H1 (cell line): ENCODE measurements around the gene NEURL1. TPM values are rescaled to one million over a fixed set of nuclear protein-coding genes. Genes with fewer than 3 reads are reported as not detected.

ENCODE experiments used
- CBX8 ChIP-seq: fragments of 300-800, 300-1000 bp; sonication (generic); IDR thresholded peaks from 2 replicates; pipeline ENCODE4 v1.7.1; 2016; ENCODE audit warnings: low read depth, low read length, borderline replicate concordance
- CHD1 ChIP-seq: IDR thresholded peaks from 2 replicates; pipeline ENCODE4 v1.6.1; 2012; ENCODE audit warnings: low read depth, low read length, improper control_type of control experiment
- CREB1 ChIP-seq: IDR thresholded peaks from 2 replicates; pipeline ENCODE4 v1.6.1; 2012; ENCODE audit warnings: inconsistent platforms
- NRF1 ChIP-seq: IDR thresholded peaks from 2 replicates; pipeline ENCODE4 v1.6.1; 2011; ENCODE audit warnings: mild to moderate bottlenecking, low read depth, low read length, improper control_type of control experiment
- polyA plus RNA-seq, 7 experiments: library from polyadenylated mRNA; depleted of rRNA in 3 of 7; stranded (reverse) in 5 of 7; unstranded in 2 of 7; fragments of >200 nt in 5 of 7; fragments of 200-250 nt in 2 of 7; gene quantifications; 1 replicate in 5 of 7; 2 replicates in 1 of 7; 4 replicates in 1 of 7; pipeline versions ENCODE4 v1.2.1 to v1.2.3, GENCODE V29; 2011 to 2013; ENCODE audit warnings: missing spikeins in 2 of 7, mixed read lengths in 2 of 7
- total RNA-seq: library from RNA; stranded (reverse); fragmentation: NEBNext Ultra II Directional; extraction: Animal tissue kit (Norgen Biotek cat#: 25700); gene quantifications from 2 replicates; pipeline ENCODE4 v1.2.1, GENCODE V29; 2021
- TF ChIP-seq, protein P1 (sequence below): IDR thresholded peaks from 2 replicates; pipeline ENCODE4 v1.6.1; 2011; ENCODE audit warnings: low read depth, mild to moderate bottlenecking, low read length; ENCODE audit not compliant: insufficient read depth
- TF ChIP-seq, protein P2 (sequence below): fragments of 300-600 bp; sonication (generic); IDR thresholded peaks from 2 replicates; pipeline ENCODE4 v1.7.1; 2012; ENCODE audit warnings: low read length, moderate library complexity, mild to moderate bottlenecking, inconsistent platforms; ENCODE audit not compliant: insufficient replicate concordance

The NEURL1 gene
- total and polyA plus RNA-seq, 2 of the 8 experiments (the other 6 are each of a cell fraction or from before 2014, with no cell fraction given): 0.54 to 0.58 TPM

DNA sequence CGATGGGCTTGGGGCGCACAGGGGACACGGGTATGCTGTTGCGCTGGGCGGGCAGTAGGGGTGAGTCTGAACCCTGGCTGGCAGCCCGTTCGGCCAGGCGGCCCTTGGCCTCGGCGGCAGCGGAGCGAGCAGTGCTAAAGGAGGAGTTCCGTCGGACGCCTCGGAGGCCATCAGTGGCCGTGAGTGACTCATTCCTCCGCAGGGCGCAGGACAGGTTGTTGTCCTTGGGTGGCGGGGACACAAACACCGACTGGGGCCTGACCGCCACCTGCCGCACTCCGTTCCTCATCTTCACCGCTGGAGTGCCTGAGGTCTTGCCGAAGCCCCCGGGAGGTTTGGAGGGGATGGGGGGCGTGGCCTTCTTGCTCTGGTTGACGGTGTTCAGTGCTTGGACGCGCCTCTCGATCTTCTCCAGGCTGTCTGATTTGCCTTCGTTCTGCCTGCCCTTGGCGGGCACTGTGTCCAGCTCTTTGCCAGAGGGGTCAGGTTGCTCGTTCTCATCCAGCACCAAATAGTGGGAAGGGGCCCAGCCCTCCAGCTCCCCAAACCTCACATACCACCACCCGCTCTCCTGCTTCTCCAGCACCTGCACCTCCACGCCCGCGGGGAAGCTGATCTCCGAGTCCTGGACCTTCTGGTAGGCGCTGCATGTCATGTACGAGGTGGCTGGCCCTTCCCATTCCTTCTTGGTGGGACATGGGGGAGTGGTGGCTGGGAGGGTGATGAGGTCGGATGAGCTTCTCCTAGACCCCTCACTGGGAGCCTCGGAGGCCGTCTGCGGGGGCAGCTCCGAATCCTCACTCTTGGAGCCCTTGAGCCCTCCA lies 108.7 kb downstream of the NEURL1 start (continued):
- TF ChIP-seq NRF1 (no peak), CREB1 (no peak), CHD1 (no peak), CBX8 (no peak)
- TF ChIP-seq, protein P1, sequence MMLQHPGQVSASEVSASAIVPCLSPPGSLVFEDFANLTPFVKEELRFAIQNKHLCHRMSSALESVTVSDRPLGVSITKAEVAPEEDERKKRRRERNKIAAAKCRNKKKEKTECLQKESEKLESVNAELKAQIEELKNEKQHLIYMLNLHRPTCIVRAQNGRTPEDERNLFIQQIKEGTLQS: no peak
- TF ChIP-seq, protein P2, sequence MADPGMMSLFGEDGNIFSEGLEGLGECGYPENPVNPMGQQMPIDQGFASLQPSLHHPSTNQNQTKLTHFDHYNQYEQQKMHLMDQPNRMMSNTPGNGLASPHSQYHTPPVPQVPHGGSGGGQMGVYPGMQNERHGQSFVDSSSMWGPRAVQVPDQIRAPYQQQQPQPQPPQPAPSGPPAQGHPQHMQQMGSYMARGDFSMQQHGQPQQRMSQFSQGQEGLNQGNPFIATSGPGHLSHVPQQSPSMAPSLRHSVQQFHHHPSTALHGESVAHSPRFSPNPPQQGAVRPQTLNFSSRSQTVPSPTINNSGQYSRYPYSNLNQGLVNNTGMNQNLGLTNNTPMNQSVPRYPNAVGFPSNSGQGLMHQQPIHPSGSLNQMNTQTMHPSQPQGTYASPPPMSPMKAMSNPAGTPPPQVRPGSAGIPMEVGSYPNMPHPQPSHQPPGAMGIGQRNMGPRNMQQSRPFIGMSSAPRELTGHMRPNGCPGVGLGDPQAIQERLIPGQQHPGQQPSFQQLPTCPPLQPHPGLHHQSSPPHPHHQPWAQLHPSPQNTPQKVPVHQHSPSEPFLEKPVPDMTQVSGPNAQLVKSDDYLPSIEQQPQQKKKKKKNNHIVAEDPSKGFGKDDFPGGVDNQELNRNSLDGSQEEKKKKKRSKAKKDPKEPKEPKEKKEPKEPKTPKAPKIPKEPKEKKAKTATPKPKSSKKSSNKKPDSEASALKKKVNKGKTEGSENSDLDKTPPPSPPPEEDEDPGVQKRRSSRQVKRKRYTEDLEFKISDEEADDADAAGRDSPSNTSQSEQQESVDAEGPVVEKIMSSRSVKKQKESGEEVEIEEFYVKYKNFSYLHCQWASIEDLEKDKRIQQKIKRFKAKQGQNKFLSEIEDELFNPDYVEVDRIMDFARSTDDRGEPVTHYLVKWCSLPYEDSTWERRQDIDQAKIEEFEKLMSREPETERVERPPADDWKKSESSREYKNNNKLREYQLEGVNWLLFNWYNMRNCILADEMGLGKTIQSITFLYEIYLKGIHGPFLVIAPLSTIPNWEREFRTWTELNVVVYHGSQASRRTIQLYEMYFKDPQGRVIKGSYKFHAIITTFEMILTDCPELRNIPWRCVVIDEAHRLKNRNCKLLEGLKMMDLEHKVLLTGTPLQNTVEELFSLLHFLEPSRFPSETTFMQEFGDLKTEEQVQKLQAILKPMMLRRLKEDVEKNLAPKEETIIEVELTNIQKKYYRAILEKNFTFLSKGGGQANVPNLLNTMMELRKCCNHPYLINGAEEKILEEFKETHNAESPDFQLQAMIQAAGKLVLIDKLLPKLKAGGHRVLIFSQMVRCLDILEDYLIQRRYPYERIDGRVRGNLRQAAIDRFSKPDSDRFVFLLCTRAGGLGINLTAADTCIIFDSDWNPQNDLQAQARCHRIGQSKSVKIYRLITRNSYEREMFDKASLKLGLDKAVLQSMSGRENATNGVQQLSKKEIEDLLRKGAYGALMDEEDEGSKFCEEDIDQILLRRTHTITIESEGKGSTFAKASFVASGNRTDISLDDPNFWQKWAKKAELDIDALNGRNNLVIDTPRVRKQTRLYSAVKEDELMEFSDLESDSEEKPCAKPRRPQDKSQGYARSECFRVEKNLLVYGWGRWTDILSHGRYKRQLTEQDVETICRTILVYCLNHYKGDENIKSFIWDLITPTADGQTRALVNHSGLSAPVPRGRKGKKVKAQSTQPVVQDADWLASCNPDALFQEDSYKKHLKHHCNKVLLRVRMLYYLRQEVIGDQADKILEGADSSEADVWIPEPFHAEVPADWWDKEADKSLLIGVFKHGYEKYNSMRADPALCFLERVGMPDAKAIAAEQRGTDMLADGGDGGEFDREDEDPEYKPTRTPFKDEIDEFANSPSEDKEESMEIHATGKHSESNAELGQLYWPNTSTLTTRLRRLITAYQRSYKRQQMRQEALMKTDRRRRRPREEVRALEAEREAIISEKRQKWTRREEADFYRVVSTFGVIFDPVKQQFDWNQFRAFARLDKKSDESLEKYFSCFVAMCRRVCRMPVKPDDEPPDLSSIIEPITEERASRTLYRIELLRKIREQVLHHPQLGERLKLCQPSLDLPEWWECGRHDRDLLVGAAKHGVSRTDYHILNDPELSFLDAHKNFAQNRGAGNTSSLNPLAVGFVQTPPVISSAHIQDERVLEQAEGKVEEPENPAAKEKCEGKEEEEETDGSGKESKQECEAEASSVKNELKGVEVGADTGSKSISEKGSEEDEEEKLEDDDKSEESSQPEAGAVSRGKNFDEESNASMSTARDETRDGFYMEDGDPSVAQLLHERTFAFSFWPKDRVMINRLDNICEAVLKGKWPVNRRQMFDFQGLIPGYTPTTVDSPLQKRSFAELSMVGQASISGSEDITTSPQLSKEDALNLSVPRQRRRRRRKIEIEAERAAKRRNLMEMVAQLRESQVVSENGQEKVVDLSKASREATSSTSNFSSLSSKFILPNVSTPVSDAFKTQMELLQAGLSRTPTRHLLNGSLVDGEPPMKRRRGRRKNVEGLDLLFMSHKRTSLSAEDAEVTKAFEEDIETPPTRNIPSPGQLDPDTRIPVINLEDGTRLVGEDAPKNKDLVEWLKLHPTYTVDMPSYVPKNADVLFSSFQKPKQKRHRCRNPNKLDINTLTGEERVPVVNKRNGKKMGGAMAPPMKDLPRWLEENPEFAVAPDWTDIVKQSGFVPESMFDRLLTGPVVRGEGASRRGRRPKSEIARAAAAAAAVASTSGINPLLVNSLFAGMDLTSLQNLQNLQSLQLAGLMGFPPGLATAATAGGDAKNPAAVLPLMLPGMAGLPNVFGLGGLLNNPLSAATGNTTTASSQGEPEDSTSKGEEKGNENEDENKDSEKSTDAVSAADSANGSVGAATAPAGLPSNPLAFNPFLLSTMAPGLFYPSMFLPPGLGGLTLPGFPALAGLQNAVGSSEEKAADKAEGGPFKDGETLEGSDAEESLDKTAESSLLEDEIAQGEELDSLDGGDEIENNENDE: no peak
- TF ChIP-seq, all 59 proteins: peak for 0
